Measurements from ENCODE around the gene FOLR3. TPM values are rescaled to one million over a fixed set of nuclear protein-coding genes. Genes with fewer than 3 reads are reported as not detected.

The FOLR3 gene
- total RNA-seq, 1 donor from 2014 or later, result 1.7 TPM

GRCh38 chr11:72111300-72112142, 24.0 kb upstream of the FOLR3 start:
- Histone ChIP-seq H3K27me3 (ENCODE audit: low read depth) (no peaks in the 10 kb centered on the region), H3K27ac (replicated peaks) (peak overlapping the region; percentile 95), H3K4me3 (peak overlapping the region; percentile 68), H3K4me1 (peaks cover 16% of the 10 kb centered on the region), H3K9me3 (replicated peaks) (no peaks in the 10 kb centered on the region), H3K36me3 (peaks cover 7% of the 10 kb centered on the region)
- DNase-seq, result no peak
- TF ChIP-seq CTCF (IDR thresholded peaks at IDR 0.05; ENCODE audit: borderline replicate concordance), result no peak
- intact Hi-C loops (cut with micrococcal nuclease), result no loop called here

DNA sequence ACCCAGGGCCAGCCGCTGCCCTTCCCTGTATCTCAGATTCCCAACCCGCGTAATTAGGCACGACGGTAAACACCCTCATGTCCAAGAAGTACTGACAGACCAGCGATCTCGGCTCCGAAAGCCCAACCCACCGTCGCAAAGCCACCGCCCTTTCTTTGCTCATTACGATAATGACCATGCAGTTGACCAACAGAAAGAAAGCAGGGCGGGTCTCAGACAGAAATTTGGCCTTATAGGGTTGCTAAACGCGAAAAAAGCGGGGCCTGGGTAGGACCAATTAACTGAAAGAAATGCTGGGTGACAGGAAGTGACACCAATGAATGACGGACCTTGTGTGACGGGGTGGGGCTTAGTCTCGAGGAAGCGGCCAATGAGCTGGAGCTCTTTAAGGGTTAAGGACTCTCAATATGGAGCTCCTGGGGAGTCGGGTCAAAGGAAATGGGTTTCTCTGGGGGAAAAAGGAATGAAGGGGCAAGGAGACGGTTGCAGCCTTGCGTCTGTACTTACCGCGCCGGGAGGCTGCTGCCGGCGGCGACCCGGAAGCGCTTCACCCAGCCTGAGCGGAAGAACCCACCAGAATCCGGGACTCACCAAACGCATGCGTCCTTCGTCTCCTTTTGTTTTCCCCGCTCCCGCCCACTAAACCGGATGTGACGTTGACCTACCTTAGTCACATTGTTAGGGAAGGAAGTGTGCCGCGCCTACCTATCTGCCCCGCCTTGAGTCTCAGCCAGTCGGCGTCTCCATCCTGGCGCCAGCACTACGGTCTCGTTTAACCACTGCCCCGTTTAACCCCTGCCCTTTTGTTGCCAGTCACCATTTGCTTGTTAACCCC, 23.2 kb upstream of the FOLR3 start, which contains the start of gene ANAPC15:
Gene ANAPC15 (minus strand): TSS at position 553 of the 835 bp plus-strand sequence. CDS start 1,419 bp downstream, outside the sequence.
- TF ChIP-seq CTCF (IDR thresholded peaks at IDR 0.05; ENCODE audit: borderline replicate concordance), result peak; percentile 22
- peaks cover 6% of the 10 kb centered on the region for H3K27me3 ChIP-seq (ENCODE audit: low read depth)
- H3K36me3 ChIP-seq, result peaks cover 7% of the 10 kb centered on the region
- peaks cover 16% of the 10 kb centered on the region for H3K4me1 ChIP-seq
- intact Hi-C loops (cut with micrococcal nuclease), result no loop called here
- H3K4me3 ChIP-seq, result peak within 1 kb of the TSS; percentile 68
- peak within 1 kb of the TSS; percentile 95 for H3K27ac ChIP-seq (replicated peaks)
- DNase-seq, result peak; percentile 98
- no peaks in the 10 kb centered on the region for H3K9me3 ChIP-seq (replicated peaks)

- no peak for TF ChIP-seq CTCF (IDR thresholded peaks at IDR 0.05; ENCODE audit: borderline replicate concordance)
- peaks cover 16% of the 10 kb centered on the region for H3K4me1 ChIP-seq
- no peaks in the 10 kb centered on the region for H3K9me3 ChIP-seq (replicated peaks)
- no peak for DNase-seq
- peaks cover 7% of the 10 kb centered on the region for H3K27me3 ChIP-seq (ENCODE audit: low read depth)
- H3K4me3 ChIP-seq, result peak overlapping the region; percentile 68
- H3K36me3 ChIP-seq, result peaks cover 6% of the 10 kb centered on the region
- intact Hi-C loops (cut with micrococcal nuclease), result no loop called here
- H3K27ac ChIP-seq (replicated peaks), result peak overlapping the region; percentile 95
Measured at GRCh38 chr11:72112978-72113808, 22.3 kb upstream of the FOLR3 start.

GRCh38 chr11:72114570-72114969, 21.0 kb upstream of the FOLR3 start:
- no peaks in the 10 kb centered on the region for H3K36me3 ChIP-seq
- intact Hi-C loops (cut with micrococcal nuclease), result no loop called here
- no peak overlapping the region for H3K4me3 ChIP-seq
- H3K9me3 ChIP-seq (replicated peaks), result no peaks in the 10 kb centered on the region
- H3K27me3 ChIP-seq (ENCODE audit: low read depth), result peaks cover 11% of the 10 kb centered on the region
- DNase-seq, result no peak
- no peak for TF ChIP-seq CTCF (IDR thresholded peaks at IDR 0.05; ENCODE audit: borderline replicate concordance)
- no peak overlapping the region for H3K27ac ChIP-seq (replicated peaks)
- H3K4me1 ChIP-seq, result peaks cover 16% of the 10 kb centered on the region

Measured in left ventricle myocardium inferior (tissue), 1 donor.